ENCODE measurements around the gene TMEM14C.
"Not testable (repeated sequence)": the region's sequence is repeated elsewhere in the genome, so short reads cannot be mapped to it uniquely, and the experiment has no call there.

The TMEM14C gene

DNA sequence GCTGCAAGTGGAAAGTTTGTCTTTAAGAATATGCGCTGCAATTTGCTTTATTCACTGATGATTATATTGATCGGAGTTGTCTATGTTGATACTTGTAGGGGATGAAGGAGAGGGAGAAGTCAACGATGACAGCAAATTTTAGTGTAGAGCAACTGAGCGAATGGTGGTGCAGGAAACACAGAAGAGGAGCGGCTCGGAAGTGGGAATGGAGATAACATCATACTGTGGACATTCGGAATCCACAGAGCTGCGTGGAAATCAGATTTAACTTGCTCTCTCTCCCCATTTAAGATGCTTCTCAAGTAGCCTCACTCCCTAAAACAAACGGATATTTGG is 24.0 kb downstream of the TMEM14C start:
- TF ChIP-seq, protein P1, sequence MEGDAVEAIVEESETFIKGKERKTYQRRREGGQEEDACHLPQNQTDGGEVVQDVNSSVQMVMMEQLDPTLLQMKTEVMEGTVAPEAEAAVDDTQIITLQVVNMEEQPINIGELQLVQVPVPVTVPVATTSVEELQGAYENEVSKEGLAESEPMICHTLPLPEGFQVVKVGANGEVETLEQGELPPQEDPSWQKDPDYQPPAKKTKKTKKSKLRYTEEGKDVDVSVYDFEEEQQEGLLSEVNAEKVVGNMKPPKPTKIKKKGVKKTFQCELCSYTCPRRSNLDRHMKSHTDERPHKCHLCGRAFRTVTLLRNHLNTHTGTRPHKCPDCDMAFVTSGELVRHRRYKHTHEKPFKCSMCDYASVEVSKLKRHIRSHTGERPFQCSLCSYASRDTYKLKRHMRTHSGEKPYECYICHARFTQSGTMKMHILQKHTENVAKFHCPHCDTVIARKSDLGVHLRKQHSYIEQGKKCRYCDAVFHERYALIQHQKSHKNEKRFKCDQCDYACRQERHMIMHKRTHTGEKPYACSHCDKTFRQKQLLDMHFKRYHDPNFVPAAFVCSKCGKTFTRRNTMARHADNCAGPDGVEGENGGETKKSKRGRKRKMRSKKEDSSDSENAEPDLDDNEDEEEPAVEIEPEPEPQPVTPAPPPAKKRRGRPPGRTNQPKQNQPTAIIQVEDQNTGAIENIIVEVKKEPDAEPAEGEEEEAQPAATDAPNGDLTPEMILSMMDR (IDR thresholded peaks at IDR 0.05; ENCODE audit: low read depth, low read length) = no peak
- peak overlapping the region; percentile 89 for H3K4me3 ChIP-seq (ENCODE audit: low read depth, low read length)

- peak within 1 kb of the TSS; percentile 89 for H3K4me3 ChIP-seq (ENCODE audit: low read depth, low read length)
- TF ChIP-seq, protein P1 (IDR thresholded peaks at IDR 0.05; ENCODE audit: low read depth, low read length) = no peak
Measured at GRCh38 chr6:10747251-10747972, 24.5 kb downstream of the TMEM14C start, which contains the start of gene TMEM14B. Gene TMEM14B (plus strand): TSS chr6:10747805. CDS start chr6:10749246, 1,441 bp downstream.

GRCh38 chr6:10749734-10750133 is 26.9 kb downstream of the TMEM14C start:
- TF ChIP-seq, protein P1 (IDR thresholded peaks at IDR 0.05; ENCODE audit: low read depth, low read length) = no peak
- no peak overlapping the region for H3K4me3 ChIP-seq (ENCODE audit: low read depth, low read length)

- H3K4me3 ChIP-seq (ENCODE audit: low read depth, low read length) = not testable (repeated sequence)
Measured at GRCh38 chr6:10750568-10750967, 27.7 kb downstream of the TMEM14C start.

DNA sequence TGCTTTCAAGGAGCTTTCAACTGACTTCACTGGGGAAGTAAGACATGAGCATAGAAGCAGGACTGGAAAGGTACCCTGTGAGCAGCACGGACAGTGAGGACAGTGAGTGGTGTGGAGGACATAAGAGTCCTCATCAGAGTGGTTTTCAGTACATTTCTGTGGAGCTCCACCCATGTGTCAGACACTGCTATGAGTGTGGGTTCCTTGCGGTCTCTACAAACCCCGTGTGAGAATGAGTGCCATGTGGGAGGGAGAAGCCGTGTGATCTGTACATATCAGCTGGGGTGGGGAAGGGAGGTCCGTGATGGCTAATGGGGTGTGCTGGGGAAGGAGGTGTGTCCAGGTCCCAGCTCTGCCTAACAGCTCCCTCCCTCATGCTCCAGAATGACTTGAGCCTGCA is 28.9 kb downstream of the TMEM14C start:
- not testable (repeated sequence) for H3K4me3 ChIP-seq (ENCODE audit: low read depth, low read length)

DNA sequence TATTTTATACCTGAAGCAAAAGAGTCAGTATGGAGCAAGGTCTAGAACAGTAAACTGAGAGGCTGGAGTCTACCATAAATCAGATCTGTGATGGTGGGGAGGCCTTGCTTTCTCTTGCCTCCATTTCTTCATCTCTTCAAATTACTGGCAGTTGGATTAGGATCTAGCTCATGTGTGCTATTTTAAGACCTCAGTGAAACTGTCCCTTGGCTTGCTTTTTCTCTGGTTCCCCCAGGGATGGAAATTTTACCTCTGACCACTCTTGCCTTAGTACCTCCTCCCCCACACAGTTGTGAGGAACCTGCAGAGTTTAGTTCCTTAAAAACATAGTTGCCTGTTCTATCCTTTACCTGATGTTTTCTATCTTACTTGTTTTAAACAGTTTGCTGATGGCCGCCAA is 33.2 kb downstream of the TMEM14C start:
- TF ChIP-seq, protein P1 (IDR thresholded peaks at IDR 0.05; ENCODE audit: low read depth, low read length) = no peak
- H3K4me3 ChIP-seq (ENCODE audit: low read depth, low read length) = no peak overlapping the region

DNA sequence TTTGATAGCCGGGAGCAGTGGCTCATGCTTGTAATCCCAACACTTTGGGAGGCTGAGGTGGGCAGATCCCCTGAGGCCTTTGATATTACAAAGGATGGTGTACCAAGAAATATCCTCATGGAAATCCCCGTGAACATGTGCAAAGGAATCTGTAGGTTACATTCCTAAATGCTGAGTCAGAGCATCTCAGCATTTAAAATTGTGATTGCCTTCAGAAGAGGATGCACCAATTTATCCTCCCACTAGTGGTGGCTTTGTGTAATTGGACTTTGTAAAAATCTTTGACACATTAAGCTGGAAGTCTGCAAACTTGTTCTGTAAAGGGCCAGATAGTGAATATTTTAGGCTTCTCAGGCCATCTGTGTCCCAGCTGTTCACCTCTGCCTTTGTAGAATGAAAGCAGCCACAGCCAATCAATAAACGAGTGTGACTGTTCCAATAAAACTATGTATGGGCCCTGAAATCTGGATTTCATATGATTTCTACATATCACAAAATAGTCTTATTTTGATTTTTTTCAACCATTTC is 36.5 kb downstream of the TMEM14C start:
- TF ChIP-seq, protein P1 (IDR thresholded peaks at IDR 0.05; ENCODE audit: low read depth, low read length) = peak; percentile 55
- H3K4me3 ChIP-seq (ENCODE audit: low read depth, low read length) = no peak overlapping the region

- no peak overlapping the region for H3K4me3 ChIP-seq (ENCODE audit: low read depth, low read length)
- TF ChIP-seq, protein P1 (IDR thresholded peaks at IDR 0.05; ENCODE audit: low read depth, low read length) = no peak
Measured at GRCh38 chr6:10759884-10760329, 37.0 kb downstream of the TMEM14C start.

All from WI38 (cell line).